GM19043 (cell line): ENCODE measurements around the gene PRRT1.
"Not testable (repeated sequence)": the region's sequence is repeated elsewhere in the genome, so short reads cannot be mapped to it uniquely, and the experiment has no call there.

Source experiments
- ATAC-seq: cut with Tn5 transposase; IDR thresholded peaks from one replicate; pipeline ENCODE4 v1.9.1; 2021; ENCODE audit warnings: low read depth; ENCODE audit not compliant: unreplicated experiment

Gene PRRT1

GRCh38 chr6:32152769-32153563, 1.2 kb upstream of the PRRT1 start:
- no peak for ATAC-seq

GRCh38 chr6:32151181-32151862, 417 bp downstream of the PRRT1 start:
- ATAC-seq: no peak

- no peak for ATAC-seq
Measured at GRCh38 chr6:32149932-32150870, 1.5 kb downstream of the PRRT1 start.

GRCh38 chr6:32149092-32149755, 2.5 kb downstream of the PRRT1 start:
- ATAC-seq: no peak

- ATAC-seq: no peak
Measured at GRCh38 chr6:32148289-32149091, 3.2 kb downstream of the PRRT1 start.

- no peak for ATAC-seq
Measured at GRCh38 chr6:32147401-32148132, 4.2 kb downstream of the PRRT1 start.

- ATAC-seq: no peak
Measured at GRCh38 chr6:32146687-32147086, 5.1 kb downstream of the PRRT1 start.

GRCh38 chr6:32146287-32146686, 5.5 kb downstream of the PRRT1 start:
- no peak for ATAC-seq

- ATAC-seq: not testable (repeated sequence)
Measured at GRCh38 chr6:32144238-32144637, 7.5 kb downstream of the PRRT1 start.

GRCh38 chr6:32140420-32141046, 11.2 kb downstream of the PRRT1 start:
- no peak for ATAC-seq

- ATAC-seq: no peak
Measured at GRCh38 chr6:32139590-32139989, 12.1 kb downstream of the PRRT1 start.

GRCh38 chr6:32137454-32137853, 14.3 kb downstream of the PRRT1 start:
- ATAC-seq: no peak

- ATAC-seq: no peak
Measured at GRCh38 chr6:32133786-32134185, 18.0 kb downstream of the PRRT1 start.

GRCh38 chr6:32132110-32132509, 19.6 kb downstream of the PRRT1 start:
- no peak for ATAC-seq

GRCh38 chr6:32131439-32131948, 20.2 kb downstream of the PRRT1 start:
- ATAC-seq: no peak

- no peak for ATAC-seq
Measured at GRCh38 chr6:32129297-32130088, 22.2 kb downstream of the PRRT1 start.

GRCh38 chr6:32128751-32129296, 22.9 kb downstream of the PRRT1 start:
- ATAC-seq: no peak
